Measurements from ENCODE around the gene ARID2.

ARID2 gene

GRCh38 chr12:45785315-45785714 is 55.8 kb downstream of the ARID2 start:
- TF ChIP-seq POLR2AphosphoS5 (IDR thresholded peaks at IDR 0.05; ENCODE audit: low read depth, low read length) (no peak), TAF1 (IDR thresholded peaks at IDR 0.05; ENCODE audit: borderline replicate concordance, insufficient read depth, low read length) (no peak), FOXP2 (optimal IDR thresholded peaks at IDR 0.05; ENCODE audit: borderline replicate concordance, extremely low read depth, extremely low read length, insufficient read depth) (no peak), REST (IDR thresholded peaks at IDR 0.05; ENCODE audit: insufficient read depth in 1 of 2, low read depth in 2 of 2, low read length in 2 of 2) (no peak), SIN3A (IDR thresholded peaks at IDR 0.05; ENCODE audit: borderline replicate concordance, insufficient read depth, low read length) (no peak)

- TF ChIP-seq REST (IDR thresholded peaks at IDR 0.05; ENCODE audit: insufficient read depth in 1 of 2, low read depth in 2 of 2, low read length in 2 of 2) (no peak), POLR2AphosphoS5 (IDR thresholded peaks at IDR 0.05; ENCODE audit: low read depth, low read length) (no peak), SIN3A (IDR thresholded peaks at IDR 0.05; ENCODE audit: borderline replicate concordance, insufficient read depth, low read length) (no peak), TAF1 (IDR thresholded peaks at IDR 0.05; ENCODE audit: borderline replicate concordance, insufficient read depth, low read length) (no peak), FOXP2 (optimal IDR thresholded peaks at IDR 0.05; ENCODE audit: borderline replicate concordance, extremely low read depth, extremely low read length, insufficient read depth) (no peak)
Measured at GRCh38 chr12:45789025-45789424, 59.5 kb downstream of the ARID2 start.

GRCh38 chr12:45794422-45794821 is 64.9 kb downstream of the ARID2 start:
- TF ChIP-seq SIN3A (IDR thresholded peaks at IDR 0.05; ENCODE audit: borderline replicate concordance, insufficient read depth, low read length): no peak
- TF ChIP-seq FOXP2 (optimal IDR thresholded peaks at IDR 0.05; ENCODE audit: borderline replicate concordance, extremely low read depth, extremely low read length, insufficient read depth): no peak
- TF ChIP-seq TAF1 (IDR thresholded peaks at IDR 0.05; ENCODE audit: borderline replicate concordance, insufficient read depth, low read length): no peak
- TF ChIP-seq REST (IDR thresholded peaks at IDR 0.05; ENCODE audit: insufficient read depth in 1 of 2, low read depth in 2 of 2, low read length in 2 of 2): peak; percentile 58 to 89; a peak in 3 of 4 replicates
- TF ChIP-seq POLR2AphosphoS5 (IDR thresholded peaks at IDR 0.05; ENCODE audit: low read depth, low read length): no peak

- TF ChIP-seq FOXP2 (optimal IDR thresholded peaks at IDR 0.05; ENCODE audit: borderline replicate concordance, extremely low read depth, extremely low read length, insufficient read depth): no peak
- TF ChIP-seq TAF1 (IDR thresholded peaks at IDR 0.05; ENCODE audit: borderline replicate concordance, insufficient read depth, low read length): no peak
- no peak for TF ChIP-seq POLR2AphosphoS5 (IDR thresholded peaks at IDR 0.05; ENCODE audit: low read depth, low read length)
- no peak for TF ChIP-seq REST (IDR thresholded peaks at IDR 0.05; ENCODE audit: insufficient read depth in 1 of 2, low read depth in 2 of 2, low read length in 2 of 2)
- no peak for TF ChIP-seq SIN3A (IDR thresholded peaks at IDR 0.05; ENCODE audit: borderline replicate concordance, insufficient read depth, low read length)
Measured at GRCh38 chr12:45801625-45802024, 72.1 kb downstream of the ARID2 start.

- TF ChIP-seq TAF1 (IDR thresholded peaks at IDR 0.05; ENCODE audit: borderline replicate concordance, insufficient read depth, low read length) (no peak), FOXP2 (optimal IDR thresholded peaks at IDR 0.05; ENCODE audit: borderline replicate concordance, extremely low read depth, extremely low read length, insufficient read depth) (no peak), POLR2AphosphoS5 (IDR thresholded peaks at IDR 0.05; ENCODE audit: low read depth, low read length) (no peak), REST (IDR thresholded peaks at IDR 0.05; ENCODE audit: insufficient read depth in 1 of 2, low read depth in 2 of 2, low read length in 2 of 2) (no peak), SIN3A (IDR thresholded peaks at IDR 0.05; ENCODE audit: borderline replicate concordance, insufficient read depth, low read length) (no peak)
Measured at GRCh38 chr12:45803111-45803510, 73.6 kb downstream of the ARID2 start.

Data from PFSK-1 (cell line).